Neuronal stem cell (in vitro differentiated cells): ENCODE data around the gene CBFA2T3.
"Not testable (repeated sequence)": the region's sequence is repeated elsewhere in the genome, so short reads cannot be mapped to it uniquely, and the experiment has no call there.

Source experiments
- DNase-seq: peaks from one replicate; pipeline ENCODE4 v3.0.0-alpha.2; 2013; ENCODE audit warnings: low spot score
- H2AFZ ChIP-seq: one replicate; pipeline ENCODE4 v1.6.1; 2013; ENCODE audit warnings: mild to moderate bottlenecking, low read length, inconsistent platforms
- H2AK5ac ChIP-seq: 2 replicates; pipeline ENCODE4 v1.6.1; 2013; ENCODE audit warnings: low read depth, mild to moderate bottlenecking, inconsistent platforms, low read length, moderate library complexity, mixed read lengths
- H2BK120ac ChIP-seq: 2 replicates; pipeline ENCODE4 v1.6.1; 2013; ENCODE audit warnings: low read depth, mild to moderate bottlenecking, inconsistent platforms, low read length, moderate library complexity, mixed read lengths
- H2BK12ac ChIP-seq: one replicate; pipeline ENCODE4 v1.6.1; 2013; ENCODE audit warnings: low read length, inconsistent platforms
- H2BK15ac ChIP-seq: 2 replicates; pipeline ENCODE4 v1.6.1; 2013; ENCODE audit warnings: mild to moderate bottlenecking, low read length, inconsistent platforms, mixed read lengths
- H2BK5ac ChIP-seq: one replicate; pipeline ENCODE4 v1.6.1; 2013; ENCODE audit warnings: inconsistent platforms, mild to moderate bottlenecking, low read length, moderate library complexity
- H3K14ac ChIP-seq: one replicate; pipeline ENCODE4 v1.6.1; 2013; ENCODE audit warnings: low read length, inconsistent platforms
- H3K18ac ChIP-seq: 2 replicates; pipeline ENCODE4 v1.6.1; 2013; ENCODE audit warnings: low read length, inconsistent platforms
- H3K23ac ChIP-seq: 2 replicates; pipeline ENCODE4 v1.6.1; 2013; ENCODE audit warnings: low read depth, mild to moderate bottlenecking, mixed read lengths, low read length, inconsistent platforms; ENCODE audit not compliant: poor library complexity
- H3K27ac ChIP-seq: replicated peaks from 3 replicates; pipeline ENCODE4 v1.5.1; 2013; ENCODE audit warnings: low read length, inconsistent platforms
- H3K27me3 ChIP-seq, 3 experiments: 2 replicates each; pipeline ENCODE4 v1.6.1; 2013; ENCODE audit warnings: low read length in 3 of 3, mild to moderate bottlenecking in 2 of 3, inconsistent platforms in 1 of 3, low read depth in 1 of 3, mixed read lengths in 1 of 3, moderate library complexity in 1 of 3; ENCODE audit not compliant: control insufficient read depth in 3 of 3, insufficient read depth in 3 of 3
- H3K36me3 ChIP-seq, 2 donors: replicated peaks in 1 of 2; 2 replicates each; pipeline ENCODE4 v1.6.1; 2013; ENCODE audit warnings: low read length in 2 of 2; ENCODE audit not compliant: control insufficient read depth in 2 of 2, insufficient read depth in 2 of 2
- H3K4ac ChIP-seq: 2 replicates; pipeline ENCODE4 v1.6.1; 2013; ENCODE audit warnings: inconsistent platforms, mild to moderate bottlenecking, low read length, moderate library complexity
- H3K4me1 ChIP-seq, 2 donors: 1 replicate in 1 of 2; 2 replicates in 1 of 2; pipeline ENCODE4 v1.6.1; 2013; ENCODE audit warnings: low read length in 2 of 2, low read depth in 1 of 2; ENCODE audit not compliant: control insufficient read depth in 2 of 2, insufficient read depth in 1 of 2
- H3K4me2 ChIP-seq: one replicate; pipeline ENCODE4 v1.6.1; 2013; ENCODE audit warnings: mild to moderate bottlenecking, low read length, inconsistent platforms; ENCODE audit not compliant: insufficient read depth, poor library complexity, severe bottlenecking
- H3K4me3 ChIP-seq, 2 donors: 2 replicates each; pipeline ENCODE4 v1.5.1; 2013; ENCODE audit warnings: low read length in 2 of 2, mild to moderate bottlenecking in 2 of 2, inconsistent platforms in 1 of 2, moderate library complexity in 1 of 2
- H3K79me1 ChIP-seq: one replicate; pipeline ENCODE4 v1.6.1; 2013; ENCODE audit warnings: low read depth, mild to moderate bottlenecking, inconsistent platforms, low read length, moderate library complexity
- H3K9ac ChIP-seq: one replicate; pipeline ENCODE4 v1.6.1; 2013; ENCODE audit warnings: mild to moderate bottlenecking, low read depth, low read length, inconsistent platforms; ENCODE audit not compliant: poor library complexity
- H3K9me3 ChIP-seq, 2 donors: replicated peaks in 1 of 2; 2 replicates each; pipeline versions ENCODE3 to v1.6.1; 2013; ENCODE audit warnings: low read length in 2 of 2, mild to moderate bottlenecking in 2 of 2, inconsistent platforms in 1 of 2, low read depth in 1 of 2, mixed read lengths in 1 of 2, moderate library complexity in 1 of 2; ENCODE audit not compliant: control insufficient read depth in 2 of 2, insufficient read depth in 1 of 2
- H4K8ac ChIP-seq: one replicate; pipeline ENCODE4 v1.6.1; 2013; ENCODE audit warnings: low read depth, mild to moderate bottlenecking, inconsistent platforms, low read length, moderate library complexity
- H4K91ac ChIP-seq: one replicate; pipeline ENCODE4 v1.6.1; 2013; ENCODE audit warnings: low read length, low read depth, mild to moderate bottlenecking, inconsistent platforms; ENCODE audit not compliant: poor library complexity
- WGBS, 2 donors: extraction: QIAGEN DNeasy Blood & Tissue Kit; methylation state at CpG; one replicate each; pipeline ENCODE4 v1.1.7; 2013; ENCODE audit warnings: missing lambda C conversion rate in 2 of 2, mixed read lengths in 1 of 2; ENCODE audit not compliant: insufficient read length in 2 of 2, insufficient replicate concordance in 1 of 2; ENCODE audit errors: extremely low coverage in 2 of 2; 5-methylcytosine and 5-hydroxymethylcytosine counted together

The CBFA2T3 gene

GRCh38 chr16:89009343-89010209 is 32.6 kb upstream of the CBFA2T3 start:
- no CpG with 5 or more reads among the region's 17 CpGs for WGBS, 2 donors
- peak; percentile 67 for DNase-seq

GRCh38 chr16:89008796-89009195 is 31.8 kb upstream of the CBFA2T3 start:
- H3K36me3 ChIP-seq, H2AK5ac ChIP-seq, H3K4me1 ChIP-seq, H3K4me2 ChIP-seq, H2BK120ac ChIP-seq, H2BK12ac ChIP-seq, H3K27me3 ChIP-seq, H2AFZ ChIP-seq, H2BK5ac ChIP-seq, H3K23ac ChIP-seq, H4K8ac ChIP-seq, H3K4ac ChIP-seq, H3K79me1 ChIP-seq, H3K14ac ChIP-seq, H3K4me3 ChIP-seq, H3K27ac ChIP-seq, DNase-seq, H3K9me3 ChIP-seq, H4K91ac ChIP-seq, H3K18ac ChIP-seq, H2BK15ac ChIP-seq, H3K9ac ChIP-seq: not testable (repeated sequence)
- no CpG with 5 or more reads among the region's 4 CpGs for WGBS, 2 donors

More at GRCh38 chr16:89009343-89010209, 32.6 kb upstream of the CBFA2T3 start:
- H3K4me3 ChIP-seq: peak overlapping the region in 1 of 2 donors; percentile 52
- H2BK15ac ChIP-seq: no peak overlapping the region
- H3K9ac ChIP-seq: peak overlapping the region; percentile 56
- H3K36me3 ChIP-seq: no peaks in the 10 kb centered on the region
- H3K18ac ChIP-seq: no peak overlapping the region
- H2BK12ac ChIP-seq: no peak overlapping the region
- no peak overlapping the region for H2BK5ac ChIP-seq
- H3K27me3 ChIP-seq: no peaks in the 10 kb centered on the region
- H4K91ac ChIP-seq: no peak overlapping the region
- no peak overlapping the region for H4K8ac ChIP-seq
- H2AK5ac ChIP-seq: no peak overlapping the region
- no peaks in the 10 kb centered on the region for H3K79me1 ChIP-seq
- no peak overlapping the region for H3K4me2 ChIP-seq
- peaks cover 0 to 3% of the 10 kb centered on the region in 2 donors for H3K9me3 ChIP-seq
- H3K14ac ChIP-seq: no peak overlapping the region
- H3K4ac ChIP-seq: no peak overlapping the region
- no peak overlapping the region for H2AFZ ChIP-seq
- H3K23ac ChIP-seq: peak overlapping the region; percentile 73
- H2BK120ac ChIP-seq: no peak overlapping the region
- H3K27ac ChIP-seq: no peak overlapping the region
- no peaks in the 10 kb centered on the region for H3K4me1 ChIP-seq

GRCh38 chr16:89007371-89008249 is 30.6 kb upstream of the CBFA2T3 start:
- Histone ChIP-seq H3K14ac (no peak overlapping the region), H4K8ac (no peak overlapping the region), H3K4me2 (no peak overlapping the region), H3K4me1 (no peaks in the 10 kb centered on the region), H2AFZ (no peak overlapping the region), H3K9me3 (peaks cover 0 to 3% of the 10 kb centered on the region in 2 donors), H3K9ac (no peak overlapping the region), H3K4me3 (no peak overlapping the region), H3K27ac (no peak overlapping the region), H4K91ac (no peak overlapping the region), H3K23ac (no peak overlapping the region), H2BK5ac (no peak overlapping the region), H2BK12ac (no peak overlapping the region), H3K27me3 (peaks cover 0 to 6% (median 0%) of the 10 kb centered on the region in 3 experiments), H2BK15ac (no peak overlapping the region), H3K36me3 (no peaks in the 10 kb centered on the region), H3K79me1 (no peaks in the 10 kb centered on the region), H3K18ac (no peak overlapping the region), H2BK120ac (no peak overlapping the region), H2AK5ac (no peak overlapping the region), H3K4ac (no peak overlapping the region)
- DNase-seq: no peak
- no CpG with 5 or more reads among the region's 9 CpGs for WGBS, 2 donors
